GM23338 (cell line): ENCODE data around the gene STON1. TPM values are rescaled to one million over a fixed set of nuclear protein-coding genes. Genes with fewer than 3 reads are reported as not detected.

Source experiments
- ATAC-seq: fragments of 200-7000 bp; cut with Tn5 transposase; 3 replicates; pipeline ENCODE4 v1.9.1; 2020
- DNase-seq: peaks from one replicate; pipeline ENCODE4 v3.0.0-alpha.2; 2015; ENCODE audit warnings: low spot score
- H2AFZ ChIP-seq: fragments of 200-600 bp; sonication (generic); 2 replicates; pipeline ENCODE4 v1.8.0; 2016; ENCODE audit warnings: antibody characterized with exemption, mild to moderate bottlenecking, moderate library complexity
- H3F3A ChIP-seq: fragments of 200-600 bp; sonication (generic); replicated peaks from 2 replicates; pipeline ENCODE4 v1.8.0; 2017; ENCODE audit warnings: antibody characterized with exemption, mixed run types, low read depth
- H3K27ac ChIP-seq: fragments of 200-600 bp; sonication (generic); 2 replicates; pipeline ENCODE4 v1.6.1; 2016; ENCODE audit warnings: low read depth
- H3K27me3 ChIP-seq: fragments of 200-600 bp; sonication (generic); 2 replicates; pipeline ENCODE4 v1.8.0; 2016; ENCODE audit warnings: mild to moderate bottlenecking, mixed run types, moderate library complexity; ENCODE audit not compliant: insufficient read depth
- H3K36me3 ChIP-seq: fragments of 200-600 bp; sonication (generic); 2 replicates; pipeline ENCODE4 v1.8.0; 2016; ENCODE audit warnings: mild to moderate bottlenecking; ENCODE audit not compliant: insufficient read depth
- H3K4me1 ChIP-seq: fragments of 200-600 bp; sonication (generic); 2 replicates; pipeline ENCODE4 v1.8.0; 2016; ENCODE audit warnings: mild to moderate bottlenecking, moderate library complexity; ENCODE audit not compliant: insufficient read depth
- H3K4me2 ChIP-seq: fragments of 200-600 bp; sonication (generic); 2 replicates; pipeline ENCODE4 v1.7.1; 2017; ENCODE audit warnings: mixed run types
- H3K4me3 ChIP-seq: fragments of 200-600 bp; sonication (generic); 2 replicates; pipeline ENCODE4 v1.6.1; 2016; ENCODE audit warnings: mixed run types
- H3K79me2 ChIP-seq: fragments of 200-600 bp; sonication (generic); replicated peaks from 2 replicates; pipeline ENCODE4 v1.8.0; 2017; ENCODE audit warnings: mild to moderate bottlenecking; ENCODE audit not compliant: insufficient read depth
- H3K9me2 ChIP-seq: fragments of 200-600 bp; sonication (generic); 2 replicates; pipeline ENCODE4 v1.8.0; 2017; ENCODE audit not compliant: insufficient read depth
- H4K20me1 ChIP-seq: fragments of 200-600 bp; sonication (generic); replicated peaks from 2 replicates; pipeline ENCODE4 v1.8.0; 2017; ENCODE audit warnings: mild to moderate bottlenecking; ENCODE audit not compliant: insufficient read depth
- H3K27ac Mint-ChIP-seq: 2 replicates; pipeline ENCODE4 v1.8.0; 2020; ENCODE audit warnings: inconsistent platforms, mild to moderate bottlenecking, moderate library complexity, mixed read lengths
- H3K27me3 Mint-ChIP-seq: 3 replicates; pipeline ENCODE4 v1.8.0; 2022; ENCODE audit warnings: low read depth, mild to moderate bottlenecking, moderate library complexity, mixed read lengths, inconsistent platforms; ENCODE audit not compliant: insufficient read depth, poor library complexity
- H3K36me3 Mint-ChIP-seq: 3 replicates; pipeline ENCODE4 v1.8.0; 2021; ENCODE audit warnings: low read depth, mild to moderate bottlenecking, inconsistent platforms, moderate library complexity, mixed read lengths
- H3K4me1 Mint-ChIP-seq: 3 replicates; pipeline ENCODE4 v1.8.0; 2020; ENCODE audit warnings: mild to moderate bottlenecking, inconsistent platforms, mixed read lengths
- H3K4me3 Mint-ChIP-seq: 3 replicates; pipeline ENCODE4 v1.8.0; 2021; ENCODE audit warnings: moderate library complexity, mild to moderate bottlenecking, inconsistent platforms, mixed read lengths
- H3K9me3 Mint-ChIP-seq: 3 replicates; pipeline ENCODE4 v1.8.0; 2020; ENCODE audit warnings: moderate library complexity, mild to moderate bottlenecking, inconsistent platforms, mixed read lengths
- CREB1 ChIP-seq: fragments of 250-450 bp; sonication (Bioruptor Pico); IDR thresholded peaks from 2 replicates; pipeline ENCODE4 v1.5.0; 2020; ENCODE audit warnings: low read depth, mild to moderate bottlenecking, moderate library complexity
- ETS1 ChIP-seq: IDR thresholded peaks from 2 replicates; pipeline ENCODE4 v1.6.1; 2016; ENCODE audit warnings: antibody characterized with exemption
- EZH2phosphoT487 ChIP-seq: fragments of 200-600 bp; sonication (generic); IDR thresholded peaks from one replicate; pipeline ENCODE4 v1.8.1; 2018; ENCODE audit warnings: antibody characterized with exemption; ENCODE audit not compliant: unreplicated experiment
- polyA plus RNA-seq: library from polyadenylated mRNA; unstranded; fragments of >200 nt; fragmentation: Nextera tagmentation; extraction: Ambion mirVana; gene quantifications from 2 replicates; pipeline ENCODE4 v1.2.1, GENCODE V29; 2016
- total RNA-seq: library from RNA; depleted of rRNA; stranded (reverse); fragments of >200 nt; shearing (Covaris generic); gene quantifications from 2 replicates; pipeline ENCODE4 v1.2.3, GENCODE V29; 2014
- TF ChIP-seq, protein P1 (sequence below): fragments of 250-450 bp; sonication (Bioruptor Pico); IDR thresholded peaks from 2 replicates; pipeline ENCODE4 v1.5.0; 2020; ENCODE audit warnings: mild to moderate bottlenecking, moderate library complexity

Gene STON1
- total and polyA plus RNA-seq, 2 experiments from 2014 or later: 5.4 to 14.4 TPM

- Histone ChIP-seq H3K36me3 (peaks cover 11% of the 10 kb centered on the region; the same call in 1 of the 2 replicates), H3K27ac (no peak overlapping the region)
- H3K9me3 Mint-ChIP-seq: no peaks in the 10 kb centered on the region
Observed at GRCh38 chr2:48512571-48512970, 17.4 kb upstream of the STON1 start.

More at GRCh38 chr2:48512571-48512970, 17.4 kb upstream of the STON1 start:
- Histone ChIP-seq H2AFZ (no peak overlapping the region), H3K79me2 (no peaks in the 10 kb centered on the region; the same call in 1 of the 2 replicates), H3K4me3 (no peak overlapping the region), H3K9me2 (no peaks in the 10 kb centered on the region), H3K4me2 (peak overlapping the region; percentile 29; the same call in 1 of the 2 replicates), H3F3A (no peaks in the 10 kb centered on the region), H3K4me1 (peaks cover 24% of the 10 kb centered on the region), H4K20me1 (no peaks in the 10 kb centered on the region), H3K27me3 (no peaks in the 10 kb centered on the region)
- no peak overlapping the region for H3K4me3 Mint-ChIP-seq
- DNase-seq (no peak), ATAC-seq (no peak)
- peaks cover 39% of the 10 kb centered on the region for H3K4me1 Mint-ChIP-seq
- peaks cover 5% of the 10 kb centered on the region for H3K27me3 Mint-ChIP-seq
- TF ChIP-seq ETS1: no peak
- TF ChIP-seq EZH2phosphoT487: no peak
- TF ChIP-seq, protein P1, sequence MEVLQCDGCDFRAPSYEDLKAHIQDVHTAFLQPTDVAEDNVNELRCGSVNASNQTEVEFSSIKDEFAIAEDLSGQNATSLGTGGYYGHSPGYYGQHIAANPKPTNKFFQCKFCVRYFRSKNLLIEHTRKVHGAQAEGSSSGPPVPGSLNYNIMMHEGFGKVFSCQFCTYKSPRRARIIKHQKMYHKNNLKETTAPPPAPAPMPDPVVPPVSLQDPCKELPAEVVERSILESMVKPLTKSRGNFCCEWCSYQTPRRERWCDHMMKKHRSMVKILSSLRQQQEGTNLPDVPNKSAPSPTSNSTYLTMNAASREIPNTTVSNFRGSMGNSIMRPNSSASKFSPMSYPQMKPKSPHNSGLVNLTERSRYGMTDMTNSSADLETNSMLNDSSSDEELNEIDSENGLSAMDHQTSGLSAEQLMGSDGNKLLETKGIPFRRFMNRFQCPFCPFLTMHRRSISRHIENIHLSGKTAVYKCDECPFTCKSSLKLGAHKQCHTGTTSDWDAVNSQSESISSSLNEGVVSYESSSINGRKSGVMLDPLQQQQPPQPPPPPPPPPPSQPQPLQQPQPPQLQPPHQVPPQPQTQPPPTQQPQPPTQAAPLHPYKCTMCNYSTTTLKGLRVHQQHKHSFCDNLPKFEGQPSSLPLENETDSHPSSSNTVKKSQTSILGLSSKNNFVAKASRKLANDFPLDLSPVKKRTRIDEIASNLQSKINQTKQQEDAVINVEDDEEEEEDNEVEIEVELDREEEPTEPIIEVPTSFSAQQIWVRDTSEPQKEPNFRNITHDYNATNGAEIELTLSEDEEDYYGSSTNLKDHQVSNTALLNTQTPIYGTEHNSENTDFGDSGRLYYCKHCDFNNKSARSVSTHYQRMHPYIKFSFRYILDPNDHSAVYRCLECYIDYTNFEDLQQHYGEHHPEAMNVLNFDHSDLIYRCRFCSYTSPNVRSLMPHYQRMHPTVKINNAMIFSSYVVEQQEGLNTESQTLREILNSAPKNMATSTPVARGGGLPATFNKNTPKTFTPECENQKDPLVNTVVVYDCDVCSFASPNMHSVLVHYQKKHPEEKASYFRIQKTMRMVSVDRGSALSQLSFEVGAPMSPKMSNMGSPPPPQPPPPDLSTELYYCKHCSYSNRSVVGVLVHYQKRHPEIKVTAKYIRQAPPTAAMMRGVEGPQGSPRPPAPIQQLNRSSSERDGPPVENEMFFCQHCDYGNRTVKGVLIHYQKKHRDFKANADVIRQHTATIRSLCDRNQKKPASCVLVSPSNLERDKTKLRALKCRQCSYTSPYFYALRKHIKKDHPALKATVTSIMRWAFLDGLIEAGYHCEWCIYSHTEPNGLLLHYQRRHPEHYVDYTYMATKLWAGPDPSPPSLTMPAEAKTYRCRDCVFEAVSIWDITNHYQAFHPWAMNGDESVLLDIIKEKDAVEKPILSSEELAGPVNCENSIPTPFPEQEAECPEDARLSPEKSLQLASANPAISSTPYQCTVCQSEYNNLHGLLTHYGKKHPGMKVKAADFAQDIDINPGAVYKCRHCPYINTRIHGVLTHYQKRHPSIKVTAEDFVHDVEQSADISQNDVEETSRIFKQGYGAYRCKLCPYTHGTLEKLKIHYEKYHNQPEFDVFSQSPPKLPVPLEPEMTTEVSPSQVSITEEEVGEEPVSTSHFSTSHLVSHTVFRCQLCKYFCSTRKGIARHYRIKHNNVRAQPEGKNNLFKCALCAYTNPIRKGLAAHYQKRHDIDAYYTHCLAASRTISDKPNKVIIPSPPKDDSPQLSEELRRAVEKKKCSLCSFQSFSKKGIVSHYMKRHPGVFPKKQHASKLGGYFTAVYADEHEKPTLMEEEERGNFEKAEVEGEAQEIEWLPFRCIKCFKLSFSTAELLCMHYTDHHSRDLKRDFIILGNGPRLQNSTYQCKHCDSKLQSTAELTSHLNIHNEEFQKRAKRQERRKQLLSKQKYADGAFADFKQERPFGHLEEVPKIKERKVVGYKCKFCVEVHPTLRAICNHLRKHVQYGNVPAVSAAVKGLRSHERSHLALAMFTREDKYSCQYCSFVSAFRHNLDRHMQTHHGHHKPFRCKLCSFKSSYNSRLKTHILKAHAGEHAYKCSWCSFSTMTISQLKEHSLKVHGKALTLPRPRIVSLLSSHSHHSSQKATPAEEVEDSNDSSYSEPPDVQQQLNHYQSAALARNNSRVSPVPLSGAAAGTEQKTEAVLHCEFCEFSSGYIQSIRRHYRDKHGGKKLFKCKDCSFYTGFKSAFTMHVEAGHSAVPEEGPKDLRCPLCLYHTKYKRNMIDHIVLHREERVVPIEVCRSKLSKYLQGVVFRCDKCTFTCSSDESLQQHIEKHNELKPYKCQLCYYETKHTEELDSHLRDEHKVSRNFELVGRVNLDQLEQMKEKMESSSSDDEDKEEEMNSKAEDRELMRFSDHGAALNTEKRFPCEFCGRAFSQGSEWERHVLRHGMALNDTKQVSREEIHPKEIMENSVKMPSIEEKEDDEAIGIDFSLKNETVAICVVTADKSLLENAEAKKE (CRISPR knock-in tag): no peak
- TF ChIP-seq CREB1 (CRISPR knock-in tag): no peak
- peaks cover 45% of the 10 kb centered on the region for H3K36me3 Mint-ChIP-seq
- peak overlapping the region; percentile 66; the same call in 1 of the 2 replicates for H3K27ac Mint-ChIP-seq
